ENCODE results near the gene NPB. TPM values are rescaled to one million over a fixed set of nuclear protein-coding genes. Genes with fewer than 3 reads are reported as not detected.

The NPB gene
- total RNA-seq, 2 experiments from 2014 or later, result 0.20 TPM; not detected in 1

- peak overlapping the region; percentile 54 for H3K4me3 Mint-ChIP-seq
- no peak overlapping the region for H3K27ac Mint-ChIP-seq
- no peak overlapping the region for H3K27ac ChIP-seq (ENCODE audit: low read depth in 1 of 2, low read length in 2 of 2)
- peaks cover 19% of the 10 kb centered on the region for H3K27me3 Mint-ChIP-seq
- TF ChIP-seq CTCF (IDR thresholded peaks at IDR 0.05), result no peak
- no peaks in the 10 kb centered on the region for H3K9me3 ChIP-seq (ENCODE audit: control insufficient read depth in 1 of 2, insufficient read depth in 1 of 2, low read length in 2 of 2)
- POLR2A ChIA-PET, result no interaction called here
- H3K4me3 ChIP-seq (ENCODE audit: low read length), result no peak overlapping the region
- H3K4me1 Mint-ChIP-seq (ENCODE audit: low read depth), result peaks cover 15% of the 10 kb centered on the region
- intact Hi-C loops (cut with DNase I, micrococcal nuclease), result loop anchor here (5.0 kb wide), 3 partner anchors 37 to 227 kb away; partner anchors contain the start of genes ALYREF (in 1 of the 2), ANAPC11 (in 1 of the 2), ARHGDIA (in 1 of the 2) and MRPL12 (in 1 of the 2)
- ATAC-seq (ENCODE audit: poor library complexity) (no peak), DNase-seq (no peak)
- H3K9me3 Mint-ChIP-seq, result no peaks in the 10 kb centered on the region
- CTCF ChIA-PET, result no interaction called here
- no peaks in the 10 kb centered on the region for H3K36me3 Mint-ChIP-seq (ENCODE audit: low read depth)
- peaks cover 38% of the 10 kb centered on the region for H3K4me1 ChIP-seq (ENCODE audit: insufficient read depth, low read length)
- H3K36me3 ChIP-seq (ENCODE audit: insufficient read depth, low read length), result no peaks in the 10 kb centered on the region
- H3K27me3 ChIP-seq (ENCODE audit: control insufficient read depth in 1 of 2, insufficient read depth in 2 of 2, low read length in 2 of 2), result peaks cover 19 to 20% of the 10 kb centered on the region in 2 experiments
Measured at GRCh38 chr17:81929253-81930141, 27.5 kb downstream of the NPB start.

DNA sequence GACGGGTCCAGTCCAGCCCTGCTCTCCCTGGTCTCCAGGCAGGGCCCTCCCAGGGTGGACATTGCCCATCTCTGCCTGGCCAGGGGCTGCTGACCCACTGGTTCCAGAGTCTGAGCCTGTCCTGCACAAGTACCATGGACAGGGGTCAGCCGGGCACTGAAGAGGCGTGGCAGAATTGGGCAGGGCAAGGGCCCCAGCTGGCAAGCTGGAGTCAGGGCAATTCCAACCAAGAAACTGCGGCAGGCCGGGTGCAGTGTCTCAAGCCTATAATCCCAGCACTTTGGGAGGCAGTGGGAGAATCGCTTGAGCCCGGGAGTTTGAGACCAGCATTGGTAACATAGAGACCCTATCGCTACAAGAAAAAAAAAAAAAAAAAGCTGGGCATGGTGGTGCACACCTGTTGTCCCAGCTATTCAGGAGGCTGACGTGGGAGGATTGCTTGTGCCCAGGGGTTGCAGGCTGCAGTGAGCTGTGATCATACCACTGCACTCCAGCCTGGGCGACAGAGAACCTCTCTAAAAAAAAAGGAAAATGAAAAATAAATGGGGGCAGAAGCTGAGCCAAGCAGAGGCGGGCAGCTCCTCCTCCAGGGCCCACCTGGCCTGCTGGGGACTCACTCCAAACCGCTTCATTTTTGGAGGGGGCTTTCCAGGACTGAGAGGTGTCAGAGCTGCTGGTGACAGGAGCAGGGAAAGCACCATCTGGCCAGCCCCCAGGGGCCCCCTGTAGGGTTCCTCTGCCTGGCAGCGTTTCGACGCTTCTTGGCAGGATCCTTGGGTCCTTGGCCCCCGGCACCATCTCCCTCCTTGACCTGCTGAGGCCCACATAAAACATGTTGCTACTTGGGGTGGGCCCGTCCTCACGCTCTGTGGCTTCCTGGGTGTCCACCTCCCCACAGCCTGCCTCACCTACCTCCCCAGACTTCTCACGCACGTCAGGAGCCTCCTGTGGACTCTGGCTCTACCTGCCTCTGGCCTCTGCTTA, 28.4 kb downstream of the NPB start:
- Mint-ChIP-seq H3K9me3 (no peaks in the 10 kb centered on the region), H3K4me3 (peak overlapping the region; percentile 43), H3K4me1 (ENCODE audit: low read depth) (peaks cover 11% of the 10 kb centered on the region), H3K36me3 (ENCODE audit: low read depth) (no peaks in the 10 kb centered on the region), H3K27me3 (peaks cover 19% of the 10 kb centered on the region), H3K27ac (no peak overlapping the region)
- ATAC-seq (ENCODE audit: poor library complexity) (no peak), DNase-seq (no peak)
- H3K4me1 ChIP-seq (ENCODE audit: insufficient read depth, low read length), result peaks cover 29% of the 10 kb centered on the region
- no peak for TF ChIP-seq CTCF (IDR thresholded peaks at IDR 0.05)
- H3K9me3 ChIP-seq (ENCODE audit: control insufficient read depth in 1 of 2, insufficient read depth in 1 of 2, low read length in 2 of 2), result no peaks in the 10 kb centered on the region
- intact Hi-C loops (cut with DNase I, micrococcal nuclease), result no loop called here
- H3K36me3 ChIP-seq (ENCODE audit: insufficient read depth, low read length), result no peaks in the 10 kb centered on the region
- no peak overlapping the region for H3K4me3 ChIP-seq (ENCODE audit: low read length)
- ChIA-PET CTCF (no interaction called here), POLR2A (no interaction called here)
- no peak overlapping the region for H3K27ac ChIP-seq (ENCODE audit: low read depth in 1 of 2, low read length in 2 of 2)
- H3K27me3 ChIP-seq (ENCODE audit: control insufficient read depth in 1 of 2, insufficient read depth in 2 of 2, low read length in 2 of 2), result peaks cover 19 to 20% of the 10 kb centered on the region in 2 experiments

GRCh38 chr17:81931189-81931556, 29.1 kb downstream of the NPB start:
- H3K4me3 ChIP-seq (ENCODE audit: low read length), result no peak overlapping the region
- Mint-ChIP-seq H3K4me1 (ENCODE audit: low read depth) (peaks cover 5% of the 10 kb centered on the region), H3K9me3 (no peaks in the 10 kb centered on the region), H3K4me3 (peak overlapping the region; percentile 43), H3K36me3 (ENCODE audit: low read depth) (no peaks in the 10 kb centered on the region), H3K27ac (no peak overlapping the region), H3K27me3 (peaks cover 19% of the 10 kb centered on the region)
- peaks cover 19 to 20% of the 10 kb centered on the region in 2 experiments for H3K27me3 ChIP-seq (ENCODE audit: control insufficient read depth in 1 of 2, insufficient read depth in 2 of 2, low read length in 2 of 2)
- ATAC-seq (ENCODE audit: poor library complexity) (no peak), DNase-seq (no peak)
- H3K9me3 ChIP-seq (ENCODE audit: control insufficient read depth in 1 of 2, insufficient read depth in 1 of 2, low read length in 2 of 2), result no peaks in the 10 kb centered on the region
- no peaks in the 10 kb centered on the region for H3K36me3 ChIP-seq (ENCODE audit: insufficient read depth, low read length)
- TF ChIP-seq CTCF (IDR thresholded peaks at IDR 0.05), result no peak
- no peak overlapping the region for H3K27ac ChIP-seq (ENCODE audit: low read depth in 1 of 2, low read length in 2 of 2)
- ChIA-PET POLR2A (no interaction called here), CTCF (no interaction called here)
- intact Hi-C loops (cut with DNase I, micrococcal nuclease), result no loop called here
- H3K4me1 ChIP-seq (ENCODE audit: insufficient read depth, low read length), result peaks cover 23% of the 10 kb centered on the region
